Hepatic stellate cell (primary cell): ENCODE measurements around the gene BCAN.
"Not testable (repeated sequence)": the region's sequence is repeated elsewhere in the genome, so short reads cannot be mapped to it uniquely, and the experiment has no call there.

Source experiments
- DNase-seq: peaks from one replicate; pipeline ENCODE4 v3.0.0; 2011; ENCODE audit warnings: low spot score

BCAN gene

GRCh38 chr1:156641761-156642264, at the start of gene BCAN:
Gene BCAN (plus strand): TSS chr1:156642117. CDS start chr1:156646055, 3,938 bp downstream.
- no peak for DNase-seq

GRCh38 chr1:156592158-156592909, 49.6 kb upstream of the BCAN start:
- no peak for DNase-seq

- DNase-seq = no peak
Observed at GRCh38 chr1:156592910-156593660, 48.8 kb upstream of the BCAN start.

DNA sequence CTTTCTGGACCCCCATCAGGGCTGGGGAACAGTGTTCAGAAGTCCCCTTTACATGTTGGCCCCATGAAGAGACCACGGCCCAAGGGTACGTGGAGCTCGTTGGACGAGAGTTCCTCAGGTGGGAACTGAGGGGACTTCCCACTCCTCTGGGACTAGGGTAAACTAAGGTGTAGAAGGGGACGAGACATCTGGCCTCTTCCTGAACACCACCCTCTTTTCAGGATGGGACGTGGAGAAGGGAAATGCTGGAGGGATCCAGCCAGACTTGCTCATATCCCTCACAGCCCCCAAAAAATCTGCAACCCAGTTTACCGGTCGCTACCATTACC, 48.3 kb upstream of the BCAN start:
- DNase-seq = no peak

GRCh38 chr1:156594190-156594589, 47.7 kb upstream of the BCAN start:
- no peak for DNase-seq

DNA sequence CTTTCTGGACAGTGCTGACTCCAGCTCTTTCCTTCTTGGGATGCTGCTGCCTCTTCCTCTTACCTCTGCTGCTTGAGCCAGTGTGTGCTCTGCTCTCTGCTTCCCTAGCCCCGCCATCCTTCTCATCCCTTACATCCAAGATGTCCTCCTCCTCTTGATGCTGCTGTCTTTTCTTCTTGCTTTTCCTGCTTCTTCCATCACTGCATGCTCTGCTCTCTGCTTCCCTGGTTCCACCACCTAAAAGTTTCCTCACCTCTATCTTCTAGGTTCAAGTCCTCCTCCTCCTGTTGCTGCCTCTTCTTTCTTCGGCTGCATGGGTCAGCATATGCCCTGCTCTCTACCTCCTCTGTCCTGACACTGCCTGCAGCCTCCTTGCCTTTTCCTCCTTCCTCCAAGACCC, 46.9 kb upstream of the BCAN start:
- DNase-seq = no peak

GRCh38 chr1:156596426-156596825, 45.5 kb upstream of the BCAN start:
- no peak for DNase-seq

- no peak for DNase-seq
Observed at GRCh38 chr1:156598125-156598524, 43.8 kb upstream of the BCAN start.

GRCh38 chr1:156598731-156599432, 43.0 kb upstream of the BCAN start:
- no peak for DNase-seq

- no peak for DNase-seq
Observed at GRCh38 chr1:156599811-156600210, 42.1 kb upstream of the BCAN start.

GRCh38 chr1:156600733-156601121, 41.2 kb upstream of the BCAN start:
- DNase-seq = no peak

GRCh38 chr1:156601122-156601830, 40.6 kb upstream of the BCAN start, which contains the start of gene GPATCH4:
Gene GPATCH4 (minus strand): TSS chr1:156601479.
- DNase-seq = peak; percentile 88

DNA sequence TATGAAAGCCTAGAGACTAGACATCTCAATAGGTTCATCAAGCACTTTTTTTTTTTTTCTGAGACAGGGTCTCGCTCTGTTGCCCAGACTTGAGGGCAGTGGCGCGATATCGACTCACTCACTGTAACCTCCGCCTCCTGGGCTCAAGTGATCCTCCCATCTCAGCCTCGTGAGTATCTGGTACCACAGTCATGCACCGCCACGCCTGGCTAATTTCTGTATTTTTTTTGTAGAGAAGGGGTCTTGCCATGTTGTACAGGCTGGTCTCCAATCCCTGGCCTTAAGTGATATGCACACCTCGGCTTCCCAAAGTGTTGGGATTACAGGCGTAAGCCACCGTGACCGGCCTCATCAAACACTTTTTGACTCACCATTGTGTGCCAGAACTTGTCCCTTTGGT, 40.0 kb upstream of the BCAN start:
- DNase-seq = no peak

- no peak for DNase-seq
Observed at GRCh38 chr1:156602557-156602993, 39.3 kb upstream of the BCAN start.

- DNase-seq = not testable (repeated sequence)
Observed at GRCh38 chr1:156607344-156607743, 34.6 kb upstream of the BCAN start.

GRCh38 chr1:156608036-156608674, 33.8 kb upstream of the BCAN start:
- peak; percentile 58 for DNase-seq

GRCh38 chr1:156608981-156609380, 32.9 kb upstream of the BCAN start:
- no peak for DNase-seq

- not testable (repeated sequence) for DNase-seq
Observed at GRCh38 chr1:156610072-156610471, 31.8 kb upstream of the BCAN start.

DNA sequence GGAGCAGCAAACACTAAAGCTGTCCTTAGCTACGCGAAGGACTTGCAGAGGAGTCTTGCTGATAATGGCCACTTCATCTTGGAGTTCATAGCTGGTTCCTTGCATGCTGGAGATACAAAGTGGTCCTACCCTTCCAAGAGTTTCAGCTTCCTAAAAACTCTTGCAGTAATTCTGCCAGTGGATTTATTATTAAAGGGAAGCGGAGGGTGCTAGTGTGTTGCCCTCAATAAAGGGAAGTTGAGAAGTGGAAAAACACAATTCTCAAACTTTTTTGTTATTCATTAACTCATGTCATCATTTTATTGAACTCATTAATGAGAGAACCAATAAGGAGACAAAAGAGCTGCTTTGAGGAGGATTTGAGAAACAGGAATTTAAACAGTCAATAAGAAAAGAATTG, 29.3 kb upstream of the BCAN start:
- no peak for DNase-seq

GRCh38 chr1:156615946-156616345, 26.0 kb upstream of the BCAN start:
- DNase-seq = no peak

DNA sequence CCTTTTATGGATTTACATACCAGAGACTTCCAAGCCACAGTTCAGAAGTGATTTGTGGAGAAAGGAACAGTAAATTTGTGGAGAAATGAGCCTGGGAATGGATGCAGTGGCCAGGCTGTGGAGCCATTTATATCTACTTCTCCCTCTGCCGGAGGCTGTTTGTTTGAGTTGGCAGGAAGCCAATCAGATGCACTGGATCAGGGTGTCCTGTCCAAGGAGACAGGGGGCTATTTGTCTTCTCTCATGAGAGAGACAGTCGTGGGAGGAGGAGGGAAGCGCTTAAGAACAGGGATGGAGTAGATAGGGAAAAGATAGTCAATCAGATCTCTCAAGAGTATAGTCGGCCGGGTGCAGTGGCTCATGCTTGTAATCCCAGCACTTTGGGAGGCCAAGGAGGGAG, 25.5 kb upstream of the BCAN start:
- peak; percentile 66 for DNase-seq
